Activated gamma-delta T cell (primary cell): ENCODE results near the gene CRTAP.
"Not testable (repeated sequence)": the region's sequence is repeated elsewhere in the genome, so short reads cannot be mapped to it uniquely, and the experiment has no call there.

Experiments used
- DNase-seq: peaks from one replicate; lab custom pipeline; 2025; lab: John Stamatoyannopoulos, UW

CRTAP gene

GRCh38 chr3:33099701-33100100 lies 14.1 kb upstream of the CRTAP start:
- no peak for DNase-seq

GRCh38 chr3:33100229-33100628 lies 13.6 kb upstream of the CRTAP start:
- no peak for DNase-seq

- DNase-seq = no peak
Measured at GRCh38 chr3:33103034-33103433, 10.8 kb upstream of the CRTAP start.

GRCh38 chr3:33103480-33103879 lies 10.3 kb upstream of the CRTAP start:
- DNase-seq = no peak

- DNase-seq = no peak
Measured at GRCh38 chr3:33104803-33105202, 9.0 kb upstream of the CRTAP start.

GRCh38 chr3:33105341-33105948 lies 8.4 kb upstream of the CRTAP start:
- no peak for DNase-seq

GRCh38 chr3:33106854-33107253 lies 7.0 kb upstream of the CRTAP start:
- not testable (repeated sequence) for DNase-seq

GRCh38 chr3:33111581-33111980 lies 2.2 kb upstream of the CRTAP start:
- DNase-seq = no peak

- DNase-seq = no peak
Measured at GRCh38 chr3:33114622-33115023, 809 bp downstream of the CRTAP start.

- no peak for DNase-seq
Measured at GRCh38 chr3:33115024-33115768, 1.4 kb downstream of the CRTAP start.

- DNase-seq = no peak
Measured at GRCh38 chr3:33117461-33117860, 3.6 kb downstream of the CRTAP start.

- DNase-seq = no peak
Measured at GRCh38 chr3:33119891-33120290, 6.1 kb downstream of the CRTAP start.

GRCh38 chr3:33122991-33123390 lies 9.2 kb downstream of the CRTAP start:
- DNase-seq = no peak

GRCh38 chr3:33124638-33125037 lies 10.8 kb downstream of the CRTAP start:
- no peak for DNase-seq

GRCh38 chr3:33125840-33126239 lies 12.0 kb downstream of the CRTAP start:
- no peak for DNase-seq

GRCh38 chr3:33128706-33129105 lies 14.9 kb downstream of the CRTAP start:
- no peak for DNase-seq

- no peak for DNase-seq
Measured at GRCh38 chr3:33130144-33130543, 16.3 kb downstream of the CRTAP start.

GRCh38 chr3:33131331-33132018 lies 17.7 kb downstream of the CRTAP start:
- no peak for DNase-seq

- no peak for DNase-seq
Measured at GRCh38 chr3:33132019-33132360, 18.2 kb downstream of the CRTAP start.

- DNase-seq = no peak
Measured at GRCh38 chr3:33134026-33134625, 20.3 kb downstream of the CRTAP start.

- no peak for DNase-seq
Measured at GRCh38 chr3:33137691-33138090, 23.9 kb downstream of the CRTAP start.

- DNase-seq = not testable (repeated sequence)
Measured at GRCh38 chr3:33139006-33139623, 25.3 kb downstream of the CRTAP start.
